Measurements from ENCODE around the gene OR10T2.
"Not testable (repeated sequence)": the region's sequence is repeated elsewhere in the genome, so short reads cannot be mapped to it uniquely, and the experiment has no call there.

- TF ChIP-seq CTCF (IDR thresholded peaks at IDR 0.05 in 8 of 11, conservative IDR thresholded peaks at IDR 0.05 in 3 of 11); POLR2A (IDR thresholded peaks at IDR 0.05): not testable (repeated sequence)
These were observed 30.9 kb upstream of the OR10T2 start for GRCh38 chr1:158430163-158430562.

All from spleen (tissue), 7 donors.